K562 (cell line): ENCODE results near the gene TTN. TPM values are rescaled to one million over a fixed set of nuclear protein-coding genes. Genes with fewer than 3 reads are reported as not detected.

Experiments
- FOXM1 ChIP-seq, 2 experiments: fragments of 450-650 bp in 1 of 2; sonication (generic) in 1 of 2; formaldehyde crosslinking in 1 of 2; IDR thresholded peaks; 2 replicates each; pipeline versions ENCODE4 v1.6.1 to v1.9.0; 2017 to 2022; ENCODE audit warnings: low read depth in 2 of 2, mild to moderate bottlenecking in 2 of 2, missing genetic modification reagents in 1 of 2, moderate library complexity in 1 of 2
- KLF13 ChIP-seq: fragments of 450-650 bp; IDR thresholded peaks from 2 replicates; pipeline ENCODE4 v1.6.1; 2016; ENCODE audit warnings: missing genetic modification characterization, low read depth, mild to moderate bottlenecking, missing compliant biosample characterization, moderate library complexity, borderline replicate concordance
- MIER1 ChIP-seq: fragments of 450-650 bp; IDR thresholded peaks from 2 replicates; pipeline ENCODE4 v1.6.1; 2016; ENCODE audit warnings: antibody characterized with exemption, mild to moderate bottlenecking, low read depth
- POLR2AphosphoS2 ChIP-seq: IDR thresholded peaks from 2 replicates; pipeline ENCODE4 v1.6.1; 2012; ENCODE audit warnings: low read length, improper control_type of control experiment
- RAD21 ChIP-seq, 2 experiments: fragments of 250-450 bp in 1 of 2; fragments of 450-650 bp in 1 of 2; sonication (Bioruptor Pico) in 1 of 2; formaldehyde crosslinking in 1 of 2; IDR thresholded peaks in 1 of 2; conservative IDR thresholded peaks in 1 of 2; 2 replicates each; pipeline versions ENCODE4 v1.4.0 to v1.8.0; 2020 to 2022; ENCODE audit warnings: mild to moderate bottlenecking in 2 of 2, moderate library complexity in 1 of 2
- STAT6 ChIP-seq: sonication (generic); formaldehyde crosslinking; IDR thresholded peaks from 2 replicates; pipeline ENCODE4 v1.8.1; 2023; ENCODE audit warnings: mild to moderate bottlenecking, missing genetic modification reagents
- ZBTB49 ChIP-seq: sonication (generic); formaldehyde crosslinking; IDR thresholded peaks from 2 replicates; pipeline ENCODE4 v1.8.0; 2022; ENCODE audit warnings: missing genetic modification reagents, mild to moderate bottlenecking, borderline replicate concordance
- ZNF668 ChIP-seq: fragments of 250-450 bp; sonication (Bioruptor Pico); IDR thresholded peaks from 2 replicates; pipeline ENCODE4 v1.8.0; 2022; ENCODE audit warnings: mild to moderate bottlenecking, inconsistent platforms
- polyA plus RNA-seq, 8 experiments: library from polyadenylated mRNA; depleted of rRNA in 4 of 8; stranded (reverse) in 5 of 8; unstranded in 3 of 8; fragments of >200 nt; fragmentation: Nextera tagmentation in 2 of 8; fragmentation: Illumina TruSeq in 1 of 8; extraction: Ambion mirVana in 2 of 8; extraction: Trizol in 1 of 8; gene quantifications; 2 replicates each; pipeline versions ENCODE4 v1.2.1 to v1.2.3, GENCODE V29; 2011 to 2014; ENCODE audit warnings: inconsistent platforms in 1 of 8, missing spikeins in 1 of 8
- total RNA-seq, 7 experiments: library from RNA; depleted of rRNA in 6 of 7; stranded (reverse); fragments of >200 nt in 6 of 7; fragmentation: Illumina TruSeq in 2 of 7; extraction: Trizol in 2 of 7; gene quantifications; 2 replicates each; pipeline versions ENCODE4 v1.2.1 to v1.2.3, GENCODE V29; 2011 to 2021; ENCODE audit warnings: low replicate concordance in 1 of 7
- TF ChIP-seq, protein P1 (sequence below): fragments of 450-650 bp; IDR thresholded peaks from 2 replicates; pipeline ENCODE4 v1.6.1; 2016; ENCODE audit warnings: mild to moderate bottlenecking, moderate library complexity

TTN gene
- total and polyA plus RNA-seq, 9 of the 15 experiments (the other 6 are each of a cell fraction or from before 2014, with no cell fraction given) = under 0.01 to 0.20 (median 0.04) TPM; not detected in 1

DNA sequence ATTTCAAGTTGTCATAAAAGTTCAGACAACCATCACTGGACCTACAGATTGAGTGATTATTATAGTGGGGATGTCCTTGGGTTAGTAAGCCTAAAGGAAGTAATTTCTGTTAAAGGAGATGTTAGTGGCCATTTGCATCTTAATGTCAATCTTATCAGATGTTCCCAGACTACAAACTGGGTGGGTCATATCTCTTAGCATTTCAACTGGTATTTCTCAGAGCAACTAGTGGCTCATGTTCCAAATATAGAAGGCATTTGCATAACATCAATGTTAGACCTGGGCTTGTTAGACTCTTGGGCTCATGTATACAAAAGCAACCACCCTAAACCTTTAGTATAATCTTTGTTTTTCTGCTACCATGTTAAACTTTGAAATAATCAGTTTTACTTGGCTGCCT lies 309.1 kb downstream of the TTN start (continued):
- TF ChIP-seq POLR2AphosphoS2 (no peak), FOXM1 (IDR thresholded peaks at IDR 0.05; ENCODE audit: low read depth) (0 out of 2 replicates have a peak, but pooled peaks have one; percentile 23), FOXM1 (CRISPR knock-in tag; IDR thresholded peaks at IDR 0.05; ENCODE audit: low read depth) (no peak), ZNF668 (no peak), ZBTB49 (CRISPR knock-in tag) (no peak), KLF13 (tag) (no peak), STAT6 (CRISPR knock-in tag) (no peak), RAD21 (CRISPR knock-in tag; conservative IDR thresholded peaks at IDR 0.05 in 1 of 2, IDR thresholded peaks at IDR 0.05 in 1 of 2) (no peak), MIER1 (no peak)
- TF ChIP-seq, protein P1, sequence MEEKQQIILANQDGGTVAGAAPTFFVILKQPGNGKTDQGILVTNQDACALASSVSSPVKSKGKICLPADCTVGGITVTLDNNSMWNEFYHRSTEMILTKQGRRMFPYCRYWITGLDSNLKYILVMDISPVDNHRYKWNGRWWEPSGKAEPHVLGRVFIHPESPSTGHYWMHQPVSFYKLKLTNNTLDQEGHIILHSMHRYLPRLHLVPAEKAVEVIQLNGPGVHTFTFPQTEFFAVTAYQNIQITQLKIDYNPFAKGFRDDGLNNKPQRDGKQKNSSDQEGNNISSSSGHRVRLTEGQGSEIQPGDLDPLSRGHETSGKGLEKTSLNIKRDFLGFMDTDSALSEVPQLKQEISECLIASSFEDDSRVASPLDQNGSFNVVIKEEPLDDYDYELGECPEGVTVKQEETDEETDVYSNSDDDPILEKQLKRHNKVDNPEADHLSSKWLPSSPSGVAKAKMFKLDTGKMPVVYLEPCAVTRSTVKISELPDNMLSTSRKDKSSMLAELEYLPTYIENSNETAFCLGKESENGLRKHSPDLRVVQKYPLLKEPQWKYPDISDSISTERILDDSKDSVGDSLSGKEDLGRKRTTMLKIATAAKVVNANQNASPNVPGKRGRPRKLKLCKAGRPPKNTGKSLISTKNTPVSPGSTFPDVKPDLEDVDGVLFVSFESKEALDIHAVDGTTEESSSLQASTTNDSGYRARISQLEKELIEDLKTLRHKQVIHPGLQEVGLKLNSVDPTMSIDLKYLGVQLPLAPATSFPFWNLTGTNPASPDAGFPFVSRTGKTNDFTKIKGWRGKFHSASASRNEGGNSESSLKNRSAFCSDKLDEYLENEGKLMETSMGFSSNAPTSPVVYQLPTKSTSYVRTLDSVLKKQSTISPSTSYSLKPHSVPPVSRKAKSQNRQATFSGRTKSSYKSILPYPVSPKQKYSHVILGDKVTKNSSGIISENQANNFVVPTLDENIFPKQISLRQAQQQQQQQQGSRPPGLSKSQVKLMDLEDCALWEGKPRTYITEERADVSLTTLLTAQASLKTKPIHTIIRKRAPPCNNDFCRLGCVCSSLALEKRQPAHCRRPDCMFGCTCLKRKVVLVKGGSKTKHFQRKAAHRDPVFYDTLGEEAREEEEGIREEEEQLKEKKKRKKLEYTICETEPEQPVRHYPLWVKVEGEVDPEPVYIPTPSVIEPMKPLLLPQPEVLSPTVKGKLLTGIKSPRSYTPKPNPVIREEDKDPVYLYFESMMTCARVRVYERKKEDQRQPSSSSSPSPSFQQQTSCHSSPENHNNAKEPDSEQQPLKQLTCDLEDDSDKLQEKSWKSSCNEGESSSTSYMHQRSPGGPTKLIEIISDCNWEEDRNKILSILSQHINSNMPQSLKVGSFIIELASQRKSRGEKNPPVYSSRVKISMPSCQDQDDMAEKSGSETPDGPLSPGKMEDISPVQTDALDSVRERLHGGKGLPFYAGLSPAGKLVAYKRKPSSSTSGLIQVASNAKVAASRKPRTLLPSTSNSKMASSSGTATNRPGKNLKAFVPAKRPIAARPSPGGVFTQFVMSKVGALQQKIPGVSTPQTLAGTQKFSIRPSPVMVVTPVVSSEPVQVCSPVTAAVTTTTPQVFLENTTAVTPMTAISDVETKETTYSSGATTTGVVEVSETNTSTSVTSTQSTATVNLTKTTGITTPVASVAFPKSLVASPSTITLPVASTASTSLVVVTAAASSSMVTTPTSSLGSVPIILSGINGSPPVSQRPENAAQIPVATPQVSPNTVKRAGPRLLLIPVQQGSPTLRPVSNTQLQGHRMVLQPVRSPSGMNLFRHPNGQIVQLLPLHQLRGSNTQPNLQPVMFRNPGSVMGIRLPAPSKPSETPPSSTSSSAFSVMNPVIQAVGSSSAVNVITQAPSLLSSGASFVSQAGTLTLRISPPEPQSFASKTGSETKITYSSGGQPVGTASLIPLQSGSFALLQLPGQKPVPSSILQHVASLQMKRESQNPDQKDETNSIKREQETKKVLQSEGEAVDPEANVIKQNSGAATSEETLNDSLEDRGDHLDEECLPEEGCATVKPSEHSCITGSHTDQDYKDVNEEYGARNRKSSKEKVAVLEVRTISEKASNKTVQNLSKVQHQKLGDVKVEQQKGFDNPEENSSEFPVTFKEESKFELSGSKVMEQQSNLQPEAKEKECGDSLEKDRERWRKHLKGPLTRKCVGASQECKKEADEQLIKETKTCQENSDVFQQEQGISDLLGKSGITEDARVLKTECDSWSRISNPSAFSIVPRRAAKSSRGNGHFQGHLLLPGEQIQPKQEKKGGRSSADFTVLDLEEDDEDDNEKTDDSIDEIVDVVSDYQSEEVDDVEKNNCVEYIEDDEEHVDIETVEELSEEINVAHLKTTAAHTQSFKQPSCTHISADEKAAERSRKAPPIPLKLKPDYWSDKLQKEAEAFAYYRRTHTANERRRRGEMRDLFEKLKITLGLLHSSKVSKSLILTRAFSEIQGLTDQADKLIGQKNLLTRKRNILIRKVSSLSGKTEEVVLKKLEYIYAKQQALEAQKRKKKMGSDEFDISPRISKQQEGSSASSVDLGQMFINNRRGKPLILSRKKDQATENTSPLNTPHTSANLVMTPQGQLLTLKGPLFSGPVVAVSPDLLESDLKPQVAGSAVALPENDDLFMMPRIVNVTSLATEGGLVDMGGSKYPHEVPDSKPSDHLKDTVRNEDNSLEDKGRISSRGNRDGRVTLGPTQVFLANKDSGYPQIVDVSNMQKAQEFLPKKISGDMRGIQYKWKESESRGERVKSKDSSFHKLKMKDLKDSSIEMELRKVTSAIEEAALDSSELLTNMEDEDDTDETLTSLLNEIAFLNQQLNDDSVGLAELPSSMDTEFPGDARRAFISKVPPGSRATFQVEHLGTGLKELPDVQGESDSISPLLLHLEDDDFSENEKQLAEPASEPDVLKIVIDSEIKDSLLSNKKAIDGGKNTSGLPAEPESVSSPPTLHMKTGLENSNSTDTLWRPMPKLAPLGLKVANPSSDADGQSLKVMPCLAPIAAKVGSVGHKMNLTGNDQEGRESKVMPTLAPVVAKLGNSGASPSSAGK = no peak
